WTC11 (cell line): ENCODE data around the gene HECTD4.

Experiments
- GABPB1 ChIP-seq: sonication (generic); formaldehyde crosslinking; IDR thresholded peaks from 2 replicates; pipeline ENCODE4 v1.8.1; 2023; ENCODE audit warnings: mild to moderate bottlenecking, missing genetic modification reagents
- KAT7 ChIP-seq: sonication (generic); formaldehyde crosslinking; IDR thresholded peaks from 2 replicates; pipeline ENCODE4 v1.8.1; 2023; ENCODE audit warnings: missing genetic modification reagents, mild to moderate bottlenecking, borderline replicate concordance
- MAX ChIP-seq: sonication (generic); formaldehyde crosslinking; IDR thresholded peaks from 2 replicates; pipeline ENCODE4 v1.8.0; 2022; ENCODE audit warnings: mild to moderate bottlenecking, missing genetic modification reagents
- TEAD4 ChIP-seq: sonication (generic); formaldehyde crosslinking; IDR thresholded peaks from 2 replicates; pipeline ENCODE4 v1.8.0; 2022; ENCODE audit warnings: mild to moderate bottlenecking, missing genetic modification reagents
- USF2 ChIP-seq: sonication (generic); formaldehyde crosslinking; IDR thresholded peaks from 2 replicates; pipeline ENCODE4 v1.8.1; 2023; ENCODE audit warnings: mild to moderate bottlenecking, missing genetic modification reagents, moderate library complexity
- ZNF263 ChIP-seq: sonication (generic); formaldehyde crosslinking; IDR thresholded peaks from 2 replicates; pipeline ENCODE4 v1.8.1; 2022; ENCODE audit warnings: low read depth, mild to moderate bottlenecking, moderate library complexity, missing genetic modification reagents
- TF ChIP-seq, protein P1 (sequence below): fragments of 200-600 bp; IDR thresholded peaks from 2 replicates; pipeline ENCODE4 v1.8.0; 2022; ENCODE audit warnings: antibody characterized with exemption
- TF ChIP-seq, protein P2 (sequence below): sonication (generic); formaldehyde crosslinking; IDR thresholded peaks from 2 replicates; pipeline ENCODE4 v1.8.1; 2022; ENCODE audit warnings: low read depth, mild to moderate bottlenecking, moderate library complexity, missing genetic modification reagents, borderline replicate concordance
- TF ChIP-seq, protein P3 (sequence below): sonication (generic); formaldehyde crosslinking; IDR thresholded peaks from 2 replicates; pipeline ENCODE4 v1.8.1; 2022; ENCODE audit warnings: low read depth, missing genetic modification reagents, borderline replicate concordance

DNA sequence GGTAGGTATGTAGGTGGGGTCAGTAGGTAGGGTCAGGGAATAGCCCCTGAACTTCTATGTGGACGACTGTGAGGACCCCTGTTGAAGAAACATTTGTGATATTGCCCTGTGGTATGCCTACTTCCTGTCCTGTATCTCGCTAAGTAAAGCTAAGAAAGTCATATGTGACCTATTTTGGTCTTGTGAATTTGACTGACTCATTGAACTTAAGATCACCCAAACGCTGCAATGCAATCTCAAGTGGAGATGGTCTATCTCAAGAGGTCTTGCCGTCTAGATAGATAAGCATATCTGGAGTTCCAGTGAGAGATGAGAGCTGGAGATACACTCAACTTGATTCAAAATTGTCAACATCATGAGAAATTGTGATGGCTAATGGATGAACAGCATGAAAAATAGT is 183.1 kb downstream of the HECTD4 start:
- TF ChIP-seq, protein P1, sequence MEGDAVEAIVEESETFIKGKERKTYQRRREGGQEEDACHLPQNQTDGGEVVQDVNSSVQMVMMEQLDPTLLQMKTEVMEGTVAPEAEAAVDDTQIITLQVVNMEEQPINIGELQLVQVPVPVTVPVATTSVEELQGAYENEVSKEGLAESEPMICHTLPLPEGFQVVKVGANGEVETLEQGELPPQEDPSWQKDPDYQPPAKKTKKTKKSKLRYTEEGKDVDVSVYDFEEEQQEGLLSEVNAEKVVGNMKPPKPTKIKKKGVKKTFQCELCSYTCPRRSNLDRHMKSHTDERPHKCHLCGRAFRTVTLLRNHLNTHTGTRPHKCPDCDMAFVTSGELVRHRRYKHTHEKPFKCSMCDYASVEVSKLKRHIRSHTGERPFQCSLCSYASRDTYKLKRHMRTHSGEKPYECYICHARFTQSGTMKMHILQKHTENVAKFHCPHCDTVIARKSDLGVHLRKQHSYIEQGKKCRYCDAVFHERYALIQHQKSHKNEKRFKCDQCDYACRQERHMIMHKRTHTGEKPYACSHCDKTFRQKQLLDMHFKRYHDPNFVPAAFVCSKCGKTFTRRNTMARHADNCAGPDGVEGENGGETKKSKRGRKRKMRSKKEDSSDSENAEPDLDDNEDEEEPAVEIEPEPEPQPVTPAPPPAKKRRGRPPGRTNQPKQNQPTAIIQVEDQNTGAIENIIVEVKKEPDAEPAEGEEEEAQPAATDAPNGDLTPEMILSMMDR, result no peak
- TF ChIP-seq, protein P2, sequence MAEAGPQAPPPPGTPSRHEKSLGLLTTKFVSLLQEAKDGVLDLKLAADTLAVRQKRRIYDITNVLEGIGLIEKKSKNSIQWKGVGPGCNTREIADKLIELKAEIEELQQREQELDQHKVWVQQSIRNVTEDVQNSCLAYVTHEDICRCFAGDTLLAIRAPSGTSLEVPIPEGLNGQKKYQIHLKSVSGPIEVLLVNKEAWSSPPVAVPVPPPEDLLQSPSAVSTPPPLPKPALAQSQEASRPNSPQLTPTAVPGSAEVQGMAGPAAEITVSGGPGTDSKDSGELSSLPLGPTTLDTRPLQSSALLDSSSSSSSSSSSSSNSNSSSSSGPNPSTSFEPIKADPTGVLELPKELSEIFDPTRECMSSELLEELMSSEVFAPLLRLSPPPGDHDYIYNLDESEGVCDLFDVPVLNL (CRISPR knock-in tag), result no peak
- no peak for TF ChIP-seq TEAD4 (CRISPR knock-in tag)
- TF ChIP-seq MAX (CRISPR knock-in tag), result no peak
- no peak for TF ChIP-seq GABPB1
- TF ChIP-seq USF2, result no peak
- TF ChIP-seq, protein P3, sequence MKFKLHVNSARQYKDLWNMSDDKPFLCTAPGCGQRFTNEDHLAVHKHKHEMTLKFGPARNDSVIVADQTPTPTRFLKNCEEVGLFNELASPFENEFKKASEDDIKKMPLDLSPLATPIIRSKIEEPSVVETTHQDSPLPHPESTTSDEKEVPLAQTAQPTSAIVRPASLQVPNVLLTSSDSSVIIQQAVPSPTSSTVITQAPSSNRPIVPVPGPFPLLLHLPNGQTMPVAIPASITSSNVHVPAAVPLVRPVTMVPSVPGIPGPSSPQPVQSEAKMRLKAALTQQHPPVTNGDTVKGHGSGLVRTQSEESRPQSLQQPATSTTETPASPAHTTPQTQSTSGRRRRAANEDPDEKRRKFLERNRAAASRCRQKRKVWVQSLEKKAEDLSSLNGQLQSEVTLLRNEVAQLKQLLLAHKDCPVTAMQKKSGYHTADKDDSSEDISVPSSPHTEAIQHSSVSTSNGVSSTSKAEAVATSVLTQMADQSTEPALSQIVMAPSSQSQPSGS (CRISPR knock-in tag), result no peak
- no peak for TF ChIP-seq KAT7
- no peak for TF ChIP-seq ZNF263 (CRISPR knock-in tag)
